Measurements from ENCODE around the gene AMZ1.

GRCh38 chr7:2663121-2663886 lies 24.7 kb upstream of the AMZ1 start:
- no peak for TF ChIP-seq CTCF (conservative IDR thresholded peaks at IDR 0.05 in 1 of 2, IDR thresholded peaks at IDR 0.05 in 1 of 2; ENCODE audit: low read depth in 1 of 2, low read length in 2 of 2)
- no peak for TF ChIP-seq EZH2 (IDR thresholded peaks at IDR 0.05; ENCODE audit: low read length, missing control alignments)
